ENCODE measurements around the gene GNAO1. TPM values are rescaled to one million over a fixed set of nuclear protein-coding genes. Genes with fewer than 3 reads are reported as not detected.

GNAO1 gene
- total and polyA plus RNA-seq, 2 donors (not counting 1 experiment from before 2014, with no cell fraction given) = 0.13 to 5.1 TPM

- ATAC-seq (ENCODE audit: low read depth) (no peak), DNase-seq (no peak)
- no peaks in the 10 kb centered on the region for H3K9me3 ChIP-seq (ENCODE audit: control extremely low read depth in 1 of 3, control insufficient read depth in 2 of 3, insufficient read depth in 1 of 3, low read length in 2 of 3)
- H2AFZ ChIP-seq (ENCODE audit: insufficient read depth, low read depth, low read length, poor library complexity, severe bottlenecking) = no peak overlapping the region
- H3K4me2 ChIP-seq (replicated peaks; ENCODE audit: low read depth, low read length, poor library complexity, severe bottlenecking) = no peak overlapping the region
- CTCF ChIA-PET = interaction anchor here (1.8 kb wide), 1 partner anchor 15 kb away, joined by 4 read pairs; no protein-coding TSS in a partner anchor
- no peaks in the 10 kb centered on the region for H4K20me1 ChIP-seq (ENCODE audit: control insufficient read depth, insufficient read depth, low read length, poor library complexity, severe bottlenecking)
- H3K36me3 ChIP-seq (replicated peaks in 1 of 2; ENCODE audit: control extremely low read depth in 1 of 2, control insufficient read depth in 1 of 2, extremely low read depth in 1 of 2, insufficient read depth in 2 of 2, low read length in 1 of 2) = no peaks in the 10 kb centered on the region
- intact Hi-C loops (cut with micrococcal nuclease) = no loop called here
- H3K27me3 ChIP-seq (replicated peaks in 1 of 4; ENCODE audit: control extremely low read depth in 1 of 4, control insufficient read depth in 3 of 4, insufficient read depth in 4 of 4, low read length in 3 of 4) = no peaks in the 10 kb centered on the region
- H3K79me2 ChIP-seq (ENCODE audit: control insufficient read depth, insufficient read depth, low read length) = no peaks in the 10 kb centered on the region
- Mint-ChIP-seq H3K27me3 (no peaks in the 10 kb centered on the region), H3K4me3 (no peak overlapping the region), H3K9me3 (ENCODE audit: insufficient read depth) (no peaks in the 10 kb centered on the region), H3K4me1 (peaks cover 20% of the 10 kb centered on the region), H3K27ac (no peak overlapping the region)
- peaks cover 19 to 20% of the 10 kb centered on the region in 2 donors for H3K4me1 ChIP-seq (ENCODE audit: control insufficient read depth in 2 of 2, insufficient read depth in 2 of 2, low read length in 2 of 2)
- H3K9ac ChIP-seq (ENCODE audit: low read length) = no peak overlapping the region
- POLR2A ChIA-PET = no interaction called here
- WGBS (ENCODE audit: insufficient coverage) = 81% methylated on average over 6 of the region's 7 CpGs
- H3K4me3 ChIP-seq (ENCODE audit: control extremely low read depth in 1 of 5, extremely low read depth in 1 of 5, insufficient read depth in 1 of 5, low read depth in 2 of 5, low read length in 4 of 5) = no peak overlapping the region
- no peak overlapping the region for H3K27ac ChIP-seq (ENCODE audit: low read length in 2 of 2)
- TF ChIP-seq, protein P1, sequence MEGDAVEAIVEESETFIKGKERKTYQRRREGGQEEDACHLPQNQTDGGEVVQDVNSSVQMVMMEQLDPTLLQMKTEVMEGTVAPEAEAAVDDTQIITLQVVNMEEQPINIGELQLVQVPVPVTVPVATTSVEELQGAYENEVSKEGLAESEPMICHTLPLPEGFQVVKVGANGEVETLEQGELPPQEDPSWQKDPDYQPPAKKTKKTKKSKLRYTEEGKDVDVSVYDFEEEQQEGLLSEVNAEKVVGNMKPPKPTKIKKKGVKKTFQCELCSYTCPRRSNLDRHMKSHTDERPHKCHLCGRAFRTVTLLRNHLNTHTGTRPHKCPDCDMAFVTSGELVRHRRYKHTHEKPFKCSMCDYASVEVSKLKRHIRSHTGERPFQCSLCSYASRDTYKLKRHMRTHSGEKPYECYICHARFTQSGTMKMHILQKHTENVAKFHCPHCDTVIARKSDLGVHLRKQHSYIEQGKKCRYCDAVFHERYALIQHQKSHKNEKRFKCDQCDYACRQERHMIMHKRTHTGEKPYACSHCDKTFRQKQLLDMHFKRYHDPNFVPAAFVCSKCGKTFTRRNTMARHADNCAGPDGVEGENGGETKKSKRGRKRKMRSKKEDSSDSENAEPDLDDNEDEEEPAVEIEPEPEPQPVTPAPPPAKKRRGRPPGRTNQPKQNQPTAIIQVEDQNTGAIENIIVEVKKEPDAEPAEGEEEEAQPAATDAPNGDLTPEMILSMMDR (IDR thresholded peaks at IDR 0.05) = no peak
- no peak for TF ChIP-seq EZH2 (IDR thresholded peaks at IDR 0.05; ENCODE audit: borderline replicate concordance, insufficient read depth, low read depth, low read length, poor library complexity, severe bottlenecking)
Observed at GRCh38 chr16:56286809-56287208, 95.5 kb downstream of the GNAO1 start.

- H3K4me2 ChIP-seq (replicated peaks; ENCODE audit: low read depth, low read length, poor library complexity, severe bottlenecking) = no peak overlapping the region
- H3K27ac ChIP-seq (ENCODE audit: low read length in 2 of 2) = no peak overlapping the region
- H3K36me3 ChIP-seq (replicated peaks in 1 of 2; ENCODE audit: control extremely low read depth in 1 of 2, control insufficient read depth in 1 of 2, extremely low read depth in 1 of 2, insufficient read depth in 2 of 2, low read length in 1 of 2) = no peaks in the 10 kb centered on the region
- Mint-ChIP-seq H3K27ac (no peak overlapping the region), H3K9me3 (ENCODE audit: insufficient read depth) (no peaks in the 10 kb centered on the region), H3K4me1 (peaks cover 8% of the 10 kb centered on the region), H3K4me3 (no peak overlapping the region), H3K27me3 (no peaks in the 10 kb centered on the region)
- H3K9ac ChIP-seq (ENCODE audit: low read length) = no peak overlapping the region
- no peaks in the 10 kb centered on the region for H3K9me3 ChIP-seq (ENCODE audit: control extremely low read depth in 1 of 3, control insufficient read depth in 2 of 3, insufficient read depth in 1 of 3, low read length in 2 of 3)
- ChIA-PET CTCF (interaction anchor here (1.8 kb wide), 1 partner anchor 13 kb away, joined by 4 read pairs; no protein-coding TSS in a partner anchor), POLR2A (no interaction called here)
- WGBS (ENCODE audit: insufficient coverage) = 91% methylated on average over 7 of the region's 7 CpGs
- no peaks in the 10 kb centered on the region for H3K27me3 ChIP-seq (replicated peaks in 1 of 4; ENCODE audit: control extremely low read depth in 1 of 4, control insufficient read depth in 3 of 4, insufficient read depth in 4 of 4, low read length in 3 of 4)
- H3K4me3 ChIP-seq (ENCODE audit: control extremely low read depth in 1 of 5, extremely low read depth in 1 of 5, insufficient read depth in 1 of 5, low read depth in 2 of 5, low read length in 4 of 5) = no peak overlapping the region
- H4K20me1 ChIP-seq (ENCODE audit: control insufficient read depth, insufficient read depth, low read length, poor library complexity, severe bottlenecking) = no peaks in the 10 kb centered on the region
- peaks cover 7 to 8% of the 10 kb centered on the region in 2 donors for H3K4me1 ChIP-seq (ENCODE audit: control insufficient read depth in 2 of 2, insufficient read depth in 2 of 2, low read length in 2 of 2)
- DNase-seq = no peak
- TF ChIP-seq EZH2 (IDR thresholded peaks at IDR 0.05; ENCODE audit: borderline replicate concordance, insufficient read depth, low read depth, low read length, poor library complexity, severe bottlenecking) = no peak
- H3K79me2 ChIP-seq (ENCODE audit: control insufficient read depth, insufficient read depth, low read length) = no peaks in the 10 kb centered on the region
- ATAC-seq (ENCODE audit: low read depth) = no peak
- intact Hi-C loops (cut with micrococcal nuclease) = no loop called here
- H2AFZ ChIP-seq (ENCODE audit: insufficient read depth, low read depth, low read length, poor library complexity, severe bottlenecking) = no peak overlapping the region
Observed at GRCh38 chr16:56288019-56288418, 96.7 kb downstream of the GNAO1 start.

Measured in B cell (primary cell).